ENCODE data around the gene POTEH.
"Not testable (repeated sequence)": the region's sequence is repeated elsewhere in the genome, so short reads cannot be mapped to it uniquely, and the experiment has no call there.

DNA sequence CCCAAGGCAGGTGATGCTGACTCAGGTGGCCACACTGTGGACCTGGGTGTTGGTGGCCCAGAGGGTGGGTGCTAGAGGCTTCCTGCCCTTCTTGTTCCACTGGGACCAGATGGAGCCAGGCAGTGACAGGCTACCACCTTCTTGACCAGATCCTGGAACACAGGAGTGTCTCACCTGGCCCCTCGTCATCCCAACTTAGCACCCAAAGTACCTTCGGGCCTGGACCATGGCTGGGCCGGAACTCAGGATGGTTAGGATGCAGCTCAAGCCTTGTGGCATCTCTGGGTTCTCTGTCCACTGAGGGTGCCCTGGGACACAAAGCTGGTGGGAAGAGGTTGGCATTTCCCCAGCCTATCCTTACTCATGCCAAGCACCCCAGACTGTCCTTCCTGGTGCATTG, 2.7 kb upstream of the POTEH start:
- TF ChIP-seq POLR2A (IDR thresholded peaks at IDR 0.05; ENCODE audit: low read length); GATA1 (IDR thresholded peaks at IDR 0.05; ENCODE audit: low read depth, low read length): not testable (repeated sequence)
